A549 (cell line): Measurements from ENCODE around the gene CCDC85A. TPM values are rescaled to one million over a fixed set of nuclear protein-coding genes. Genes with fewer than 3 reads are reported as not detected.

Source experiments
- ATAC-seq, 2 experiments: fragments of 200-7000 bp in 1 of 2; fragments of >200 bp in 1 of 2; cut with Nextera tagmentation in 1 of 2; cut with Tn5 transposase in 1 of 2; 3 replicates each; pipeline versions ENCODE4 v1.8.0 to v1.9.1; 2018 to 2020; ENCODE audit warnings: mild to moderate bottlenecking in 1 of 2, moderate library complexity in 1 of 2
- CTCF ChIA-PET: fragments of 300-600 bp; sonication (Branson Sonifier 250); formaldehyde crosslinking; extraction: SDS; loops from one replicate; lab custom pipeline; 2021; ENCODE audit warnings: antibody characterized with exemption, inconsistent platforms; lab: Yijun Ruan, JAX
- POLR2A ChIA-PET: fragments of 350-600 bp; formaldehyde crosslinking; extraction: SDS; loops from one replicate; lab custom pipeline; 2021; ENCODE audit warnings: antibody characterized with exemption, inconsistent platforms; lab: Yijun Ruan, JAX
- DNase-seq, 2 experiments: peaks; one replicate each; pipeline versions ENCODE4 v3.0.0 to v3.0.0-alpha.2; 2011 to 2016; ENCODE audit warnings: low read depth in 1 of 2, low spot score in 1 of 2
- FAIRE-seq: peaks from 2 replicates; lab custom pipeline; 2011; peaks lifted over from hg19 to GRCh38; lab: Jason Lieb, UNC
- H3K27ac ChIP-seq, 2 experiments: fragments of >200 bp; sonication (Bioruptor Twin); formaldehyde crosslinking; 3 replicates each; pipeline ENCODE4 v1.5.1; 2016 to 2017
- H3K4me1 ChIP-seq: fragments of >200 bp; sonication (Bioruptor Twin); formaldehyde crosslinking; 3 replicates; pipeline ENCODE4 v1.6.1; 2016
- H3K4me2 ChIP-seq: fragments of >200 bp; sonication (Bioruptor Twin); formaldehyde crosslinking; 3 replicates; pipeline ENCODE4 v1.6.1; 2016
- H3K4me3 ChIP-seq: fragments of >200 bp; sonication (Bioruptor Twin); formaldehyde crosslinking; 3 replicates; pipeline ENCODE4 v1.5.1; 2016
- H3K9me3 ChIP-seq: fragments of >200 bp; sonication (Bioruptor Twin); formaldehyde crosslinking; 3 replicates; pipeline ENCODE4 v1.6.1; 2016
- BHLHE40 ChIP-seq: IDR thresholded peaks from 2 replicates; pipeline ENCODE4 v1.6.1; 2012; ENCODE audit warnings: low read depth, low read length, inconsistent platforms
- CBX2 ChIP-seq: fragments of 200-600 bp; sonication (generic); IDR thresholded peaks from 2 replicates; pipeline ENCODE4 v1.6.1; 2016; ENCODE audit warnings: low read depth, mild to moderate bottlenecking, borderline replicate concordance
- CHD2 ChIP-seq: fragments of 150-350 bp; IDR thresholded peaks from 2 replicates; pipeline ENCODE4 v1.6.1; 2014; ENCODE audit warnings: low read length; ENCODE audit not compliant: partially characterized antibody
- CTCF ChIP-seq: fragments of >200 bp; sonication (Bioruptor Twin); formaldehyde crosslinking; IDR thresholded peaks from 3 replicates; pipeline ENCODE4 v1.5.1; 2016
- E2F6 ChIP-seq: IDR thresholded peaks from 2 replicates; pipeline ENCODE4 v1.6.1; 2012; ENCODE audit warnings: low read depth, borderline replicate concordance
- EHF ChIP-seq: fragments of 250-450 bp; sonication (Bioruptor Pico); IDR thresholded peaks from 2 replicates; pipeline ENCODE4 v1.5.0; 2020; ENCODE audit warnings: mild to moderate bottlenecking
- GATA3 ChIP-seq: IDR thresholded peaks from 2 replicates; pipeline ENCODE4 v1.6.1; 2012; ENCODE audit warnings: borderline replicate concordance
- HDAC2 ChIP-seq: fragments of 200-600 bp; sonication (generic); IDR thresholded peaks from 2 replicates; pipeline ENCODE4 v1.6.1; 2016
- JUNB ChIP-seq: fragments of >200 bp; sonication (Bioruptor Twin); formaldehyde crosslinking; IDR thresholded peaks from 2 replicates; pipeline ENCODE4 v1.6.1; 2016
- KDM1A ChIP-seq: fragments of 200-600 bp; sonication (generic); IDR thresholded peaks from 2 replicates; pipeline ENCODE4 v1.6.1; 2016; ENCODE audit warnings: low read depth, mild to moderate bottlenecking
- NFE2L2 ChIP-seq: fragments of 150-350 bp; conservative IDR thresholded peaks from 2 replicates; pipeline ENCODE4 v1.6.1; 2014; ENCODE audit warnings: low read length
- NR3C1 ChIP-seq: fragments of >200 bp; sonication (Bioruptor Twin); formaldehyde crosslinking; IDR thresholded peaks from 3 replicates; pipeline ENCODE4 v1.6.1; 2017
- RAD21 ChIP-seq, 2 experiments: fragments of >200 bp in 1 of 2; sonication (Bioruptor Twin) in 1 of 2; formaldehyde crosslinking in 1 of 2; IDR thresholded peaks in 1 of 2; conservative IDR thresholded peaks in 1 of 2; 2 replicates in 1 of 2; 3 replicates in 1 of 2; pipeline ENCODE4 v1.6.1; 2012 to 2018; ENCODE audit warnings: inconsistent platforms in 1 of 2
- RARB ChIP-seq: fragments of 250-450 bp; sonication (Bioruptor Pico); IDR thresholded peaks from 2 replicates; pipeline ENCODE4 v1.8.0; 2021; ENCODE audit warnings: mild to moderate bottlenecking, moderate library complexity
- SMC3 ChIP-seq: fragments of >200 bp; sonication (Bioruptor Twin); formaldehyde crosslinking; IDR thresholded peaks from 3 replicates; pipeline ENCODE4 v1.6.1; 2018; ENCODE audit warnings: inconsistent platforms
- SREBF2 ChIP-seq: fragments of 450-650 bp; IDR thresholded peaks from 2 replicates; pipeline ENCODE4 v1.6.1; 2014; ENCODE audit warnings: mild to moderate bottlenecking, moderate library complexity
- USF2 ChIP-seq: fragments of 450-650 bp; IDR thresholded peaks from 2 replicates; pipeline ENCODE4 v1.6.1; 2014; ENCODE audit warnings: antibody characterized with exemption
- ZC3H11A ChIP-seq: fragments of 450-650 bp; IDR thresholded peaks from 2 replicates; pipeline ENCODE4 v1.6.1; 2014; ENCODE audit warnings: antibody characterized with exemption, mild to moderate bottlenecking
- ZNF302 ChIP-seq: fragments of 250-450 bp; sonication (Bioruptor Pico); IDR thresholded peaks from 2 replicates; pipeline ENCODE4 v1.9.0; 2021; ENCODE audit warnings: inconsistent platforms, mild to moderate bottlenecking, moderate library complexity
- WGBS: methylation state at CpG from one replicate; pipeline ENCODE4 v1.1.6; 2017; ENCODE audit errors: missing lambda C conversion rate; 5-methylcytosine and 5-hydroxymethylcytosine counted together
- polyA plus RNA-seq, 4 experiments: library from polyadenylated mRNA; depleted of rRNA in 3 of 4; stranded (reverse); fragments of >200 nt; fragmentation: RNase III in 1 of 4; extraction: RNeasy Plus Mini Kit Qiagen cat#74134 plus additional on column Dnase treatment in 1 of 4; gene quantifications; 2 replicates in 3 of 4; 3 replicates in 1 of 4; pipeline ENCODE4 v1.2.3, GENCODE V29; 2011 to 2017
- TF ChIP-seq, protein P1 (sequence below): fragments of 200-600 bp; sonication (generic); IDR thresholded peaks from 2 replicates; pipeline ENCODE4 v1.6.1; 2016; ENCODE audit warnings: antibody characterized with exemption, mild to moderate bottlenecking, moderate library complexity

Gene CCDC85A
- polyA plus RNA-seq, 2 of the 4 experiments (the other 2 are of a cell fraction) = 0.05 to 0.30 TPM

DNA sequence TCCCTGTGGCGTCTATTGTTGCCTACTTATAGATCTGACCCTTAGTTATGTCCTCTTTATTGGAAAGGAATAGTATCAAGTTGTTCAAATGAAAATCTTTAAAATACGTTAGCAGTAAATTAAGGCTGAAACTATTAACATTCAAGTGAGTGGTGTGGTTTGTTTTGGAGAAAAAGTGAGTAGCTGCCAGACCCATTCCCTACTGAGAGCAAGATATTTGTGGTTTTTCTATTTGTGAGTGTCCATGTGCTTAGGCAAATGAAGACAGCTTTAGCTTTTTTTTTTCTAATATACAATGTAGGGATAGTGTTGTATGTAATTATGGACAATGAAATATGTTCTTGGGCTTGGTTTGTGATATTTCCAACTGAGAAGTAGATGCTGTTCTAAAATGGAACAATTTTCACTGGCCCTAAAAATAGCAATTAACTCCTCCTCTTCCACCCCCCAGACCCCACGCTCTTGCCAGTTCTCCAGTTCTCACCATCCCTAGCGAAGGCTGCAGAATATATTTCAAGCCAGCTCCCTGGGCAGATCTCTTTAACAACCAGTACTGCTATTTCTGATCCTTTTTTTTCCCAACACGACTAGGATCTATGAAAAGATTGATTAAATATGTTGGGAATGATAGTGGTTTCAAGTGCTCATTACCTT, 83.1 kb downstream of the CCDC85A start:
- ATAC-seq (no peak), FAIRE-seq (peak; percentile 70), DNase-seq (no peak)
- CTCF ChIA-PET = interaction anchor here (1.0 kb wide), 1 partner anchor 40 kb away, joined by 3 read pairs; no protein-coding TSS in a partner anchor
- H3K4me1 ChIP-seq = no peaks in the 10 kb centered on the region
- POLR2A ChIA-PET = no interaction called here
- H3K9me3 ChIP-seq = no peaks in the 10 kb centered on the region
- H3K4me3 ChIP-seq = no peak overlapping the region
- H3K4me2 ChIP-seq = no peak overlapping the region
- no peak overlapping the region for H3K27ac ChIP-seq
- TF ChIP-seq SREBF2 (no peak), HDAC2 (no peak), JUNB (no peak), EHF (CRISPR knock-in tag) (no peak), SMC3 (no peak), ZNF302 (no peak)
- TF ChIP-seq, all 56 proteins: peak for 0
- WGBS = 14% methylated on average over 5 of the region's 5 CpGs

DNA sequence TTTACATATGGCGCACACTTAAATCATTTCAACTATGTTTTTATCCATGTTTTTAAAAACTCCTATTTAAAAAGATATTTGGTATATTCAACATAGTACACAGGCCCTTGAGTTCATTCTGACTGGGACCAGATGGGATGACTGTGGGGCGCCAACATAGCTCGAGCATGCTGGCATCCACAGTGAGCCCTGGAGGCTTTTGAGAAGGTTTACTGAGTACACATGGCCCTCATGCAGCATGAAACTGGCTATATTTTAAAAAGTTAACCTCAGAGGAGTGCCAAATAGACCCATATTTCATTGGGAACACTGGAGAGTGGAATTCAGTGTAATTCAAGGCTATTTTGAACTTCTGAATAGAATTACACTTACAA, 83.6 kb downstream of the CCDC85A start:
- ATAC-seq = no peak
- TF ChIP-seq CHD2 = no peak
- TF ChIP-seq, all 56 proteins: peak for 0
- Histone ChIP-seq H3K4me3 (no peak overlapping the region), H3K27ac (no peak overlapping the region), H3K4me1 (no peaks in the 10 kb centered on the region), H3K9me3 (no peaks in the 10 kb centered on the region), H3K4me2 (no peak overlapping the region)
- CTCF ChIA-PET = interaction anchor here (1.0 kb wide), 1 partner anchor 40 kb away, joined by 3 read pairs; no protein-coding TSS in a partner anchor
- DNase-seq = no peak
- 50% methylated on average over 3 of the region's 3 CpGs for WGBS
- FAIRE-seq = no peak
- POLR2A ChIA-PET = no interaction called here

- CTCF ChIA-PET = no interaction called here
- DNase-seq (no peak), FAIRE-seq (no peak), ATAC-seq (no peak)
- Histone ChIP-seq H3K4me2 (no peak overlapping the region), H3K27ac (no peak overlapping the region), H3K4me1 (no peaks in the 10 kb centered on the region), H3K4me3 (no peak overlapping the region), H3K9me3 (no peaks in the 10 kb centered on the region)
- TF ChIP-seq NR3C1 (no peak), BHLHE40 (no peak)
- POLR2A ChIA-PET = no interaction called here
- WGBS = 14% methylated on average over 2 of the region's 2 CpGs
These were observed 85.1 kb downstream of the CCDC85A start for GRCh38 chr2:56268856-56269255.

- DNase-seq (no peak), FAIRE-seq (no peak), ATAC-seq (no peak; a peak in 1 of 6 replicates)
- WGBS = 28% methylated on average over 2 of the region's 2 CpGs
- Histone ChIP-seq H3K27ac (no peak overlapping the region), H3K4me1 (no peaks in the 10 kb centered on the region), H3K4me3 (no peak overlapping the region), H3K4me2 (no peak overlapping the region), H3K9me3 (no peaks in the 10 kb centered on the region)
- no peak for TF ChIP-seq CHD2
- TF ChIP-seq KDM1A = no peak
- TF ChIP-seq RARB = no peak
- TF ChIP-seq E2F6 = no peak
- TF ChIP-seq ZC3H11A = no peak
- no peak for TF ChIP-seq CTCF
- TF ChIP-seq USF2 = no peak
- no peak for TF ChIP-seq RAD21 (conservative IDR thresholded peaks at IDR 0.05 in 1 of 2, IDR thresholded peaks at IDR 0.05 in 1 of 2)
- no peak for TF ChIP-seq CBX2
- TF ChIP-seq NFE2L2 = no peak
- TF ChIP-seq JUNB = no peak
- TF ChIP-seq GATA3 = no peak
- TF ChIP-seq, protein P1, sequence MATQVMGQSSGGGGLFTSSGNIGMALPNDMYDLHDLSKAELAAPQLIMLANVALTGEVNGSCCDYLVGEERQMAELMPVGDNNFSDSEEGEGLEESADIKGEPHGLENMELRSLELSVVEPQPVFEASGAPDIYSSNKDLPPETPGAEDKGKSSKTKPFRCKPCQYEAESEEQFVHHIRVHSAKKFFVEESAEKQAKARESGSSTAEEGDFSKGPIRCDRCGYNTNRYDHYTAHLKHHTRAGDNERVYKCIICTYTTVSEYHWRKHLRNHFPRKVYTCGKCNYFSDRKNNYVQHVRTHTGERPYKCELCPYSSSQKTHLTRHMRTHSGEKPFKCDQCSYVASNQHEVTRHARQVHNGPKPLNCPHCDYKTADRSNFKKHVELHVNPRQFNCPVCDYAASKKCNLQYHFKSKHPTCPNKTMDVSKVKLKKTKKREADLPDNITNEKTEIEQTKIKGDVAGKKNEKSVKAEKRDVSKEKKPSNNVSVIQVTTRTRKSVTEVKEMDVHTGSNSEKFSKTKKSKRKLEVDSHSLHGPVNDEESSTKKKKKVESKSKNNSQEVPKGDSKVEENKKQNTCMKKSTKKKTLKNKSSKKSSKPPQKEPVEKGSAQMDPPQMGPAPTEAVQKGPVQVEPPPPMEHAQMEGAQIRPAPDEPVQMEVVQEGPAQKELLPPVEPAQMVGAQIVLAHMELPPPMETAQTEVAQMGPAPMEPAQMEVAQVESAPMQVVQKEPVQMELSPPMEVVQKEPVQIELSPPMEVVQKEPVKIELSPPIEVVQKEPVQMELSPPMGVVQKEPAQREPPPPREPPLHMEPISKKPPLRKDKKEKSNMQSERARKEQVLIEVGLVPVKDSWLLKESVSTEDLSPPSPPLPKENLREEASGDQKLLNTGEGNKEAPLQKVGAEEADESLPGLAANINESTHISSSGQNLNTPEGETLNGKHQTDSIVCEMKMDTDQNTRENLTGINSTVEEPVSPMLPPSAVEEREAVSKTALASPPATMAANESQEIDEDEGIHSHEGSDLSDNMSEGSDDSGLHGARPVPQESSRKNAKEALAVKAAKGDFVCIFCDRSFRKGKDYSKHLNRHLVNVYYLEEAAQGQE = no peak
- TF ChIP-seq EHF (CRISPR knock-in tag) = no peak
- CTCF ChIA-PET = no interaction called here
- POLR2A ChIA-PET = no interaction called here
These were observed 87.5 kb downstream of the CCDC85A start for GRCh38 chr2:56271275-56271674.
